HG03045 (cell line): ENCODE measurements around the gene MXI1.
A peak's percentile ranks its signal among the peaks of the same experiment; 100 is the strongest.

Experiments
- ATAC-seq: cut with Tn5 transposase; IDR thresholded peaks from one replicate; pipeline ENCODE4 v1.9.1; 2021; ENCODE audit warnings: mild to moderate bottlenecking, moderate library complexity; ENCODE audit not compliant: unreplicated experiment

The MXI1 gene

GRCh38 chr10:110214371-110214826, 7.0 kb downstream of the MXI1 start:
- ATAC-seq, result peak; percentile 19

GRCh38 chr10:110215286-110216170, 8.1 kb downstream of the MXI1 start:
- ATAC-seq, result no peak

GRCh38 chr10:110216240-110216639, 8.8 kb downstream of the MXI1 start:
- ATAC-seq, result no peak

- ATAC-seq, result no peak
Measured at GRCh38 chr10:110216942-110217661, 9.7 kb downstream of the MXI1 start.

- ATAC-seq, result no peak
Measured at GRCh38 chr10:110217662-110218008, 10.2 kb downstream of the MXI1 start.

- ATAC-seq, result no peak
Measured at GRCh38 chr10:110218632-110219031, 11.2 kb downstream of the MXI1 start.

GRCh38 chr10:110219884-110220283, 12.5 kb downstream of the MXI1 start:
- no peak for ATAC-seq

- ATAC-seq, result no peak
Measured at GRCh38 chr10:110220398-110220797, 13.0 kb downstream of the MXI1 start.

GRCh38 chr10:110221044-110221720, 13.8 kb downstream of the MXI1 start:
- ATAC-seq, result no peak

GRCh38 chr10:110221721-110222261, 14.4 kb downstream of the MXI1 start:
- ATAC-seq, result peak; percentile 51

GRCh38 chr10:110222641-110223297, 15.4 kb downstream of the MXI1 start:
- no peak for ATAC-seq

- no peak for ATAC-seq
Measured at GRCh38 chr10:110223298-110223925, 16.0 kb downstream of the MXI1 start.

- no peak for ATAC-seq
Measured at GRCh38 chr10:110224992-110225391, 17.6 kb downstream of the MXI1 start.

- peak; percentile 8 for ATAC-seq
Measured at GRCh38 chr10:110225441-110225755, 18.0 kb downstream of the MXI1 start.

GRCh38 chr10:110225756-110226542, 18.5 kb downstream of the MXI1 start:
- peak; percentile 73 for ATAC-seq

- ATAC-seq, result no peak
Measured at GRCh38 chr10:110226543-110226925, 19.1 kb downstream of the MXI1 start.

GRCh38 chr10:110226926-110227641, 19.7 kb downstream of the MXI1 start:
- peak; percentile 20 for ATAC-seq

- no peak for ATAC-seq
Measured at GRCh38 chr10:110228066-110228465, 20.7 kb downstream of the MXI1 start.

- ATAC-seq, result no peak
Measured at GRCh38 chr10:110229155-110229554, 21.8 kb downstream of the MXI1 start.
